Hepatocyte (in vitro differentiated cells): ENCODE results near the gene ARPC1A. TPM values are rescaled to one million over a fixed set of nuclear protein-coding genes. Genes with fewer than 3 reads are reported as not detected.

Experiments
- DNase-seq: peaks from one replicate; pipeline ENCODE4 v3.0.0-alpha.2; 2016; ENCODE audit warnings: low spot score
- H2AFZ ChIP-seq: fragments of 200-600 bp; sonication (generic); 2 replicates; pipeline ENCODE4 v1.6.0; 2016; ENCODE audit warnings: antibody characterized with exemption, mild to moderate bottlenecking
- H3K27ac ChIP-seq: fragments of 200-600 bp; sonication (generic); 2 replicates; pipeline ENCODE4 v1.5.1; 2016; ENCODE audit warnings: mild to moderate bottlenecking
- H3K27me3 ChIP-seq: fragments of 200-600 bp; sonication (generic); 2 replicates; pipeline ENCODE4 v1.6.1; 2016
- H3K36me3 ChIP-seq: fragments of 200-600 bp; sonication (generic); replicated peaks from 2 replicates; pipeline ENCODE4 v1.5.1; 2016; ENCODE audit warnings: low read depth; ENCODE audit not compliant: insufficient read depth
- H3K4me1 ChIP-seq: fragments of 200-600 bp; sonication (generic); 2 replicates; pipeline ENCODE4 v1.5.1; 2016; ENCODE audit warnings: mild to moderate bottlenecking, moderate library complexity; ENCODE audit not compliant: insufficient read depth
- H3K4me2 ChIP-seq: fragments of 200-600 bp; sonication (generic); 2 replicates; pipeline ENCODE4 v1.6.0; 2016
- H3K4me3 ChIP-seq: fragments of 200-600 bp; sonication (generic); 2 replicates; pipeline ENCODE4 v1.5.1; 2016; ENCODE audit warnings: mild to moderate bottlenecking
- H3K79me2 ChIP-seq: fragments of 200-600 bp; sonication (generic); 2 replicates; pipeline ENCODE4 v1.6.0; 2017; ENCODE audit warnings: mild to moderate bottlenecking
- H3K9me2 ChIP-seq: fragments of 200-600 bp; sonication (generic); replicated peaks from 2 replicates; pipeline ENCODE4 v1.6.0; 2017; ENCODE audit warnings: mild to moderate bottlenecking; ENCODE audit not compliant: insufficient read depth
- H3K9me3 ChIP-seq: fragments of 200-600 bp; sonication (generic); 2 replicates; pipeline ENCODE4 v1.5.1; 2016; ENCODE audit warnings: low read depth, mild to moderate bottlenecking
- H4K20me1 ChIP-seq: fragments of 200-600 bp; sonication (generic); 2 replicates; pipeline ENCODE4 v1.6.0; 2016; ENCODE audit warnings: mild to moderate bottlenecking; ENCODE audit not compliant: insufficient read depth, poor library complexity, severe bottlenecking
- EZH2 ChIP-seq: fragments of 200-600 bp; sonication (generic); IDR thresholded peaks from 2 replicates; pipeline ENCODE4 v1.6.1; 2016; ENCODE audit warnings: antibody characterized with exemption, mild to moderate bottlenecking, borderline replicate concordance
- EZH2phosphoT487 ChIP-seq: fragments of 200-600 bp; sonication (generic); IDR thresholded peaks from one replicate; pipeline ENCODE4 v1.6.1; 2018; ENCODE audit warnings: antibody characterized with exemption, mild to moderate bottlenecking, low read depth, moderate library complexity; ENCODE audit not compliant: unreplicated experiment, severe bottlenecking
- WGBS: methylation state at CpG from one replicate; pipeline ENCODE4 v1.1.6; 2016; ENCODE audit warnings: low lambda C conversion rate; ENCODE audit errors: missing lambda C conversion rate; 5-methylcytosine and 5-hydroxymethylcytosine counted together
- polyA plus RNA-seq: library from polyadenylated mRNA; unstranded; fragments of >200 nt; fragmentation: Nextera tagmentation; extraction: Ambion mirVana; gene quantifications from 2 replicates; pipeline ENCODE4 v1.2.1, GENCODE V29; 2016
- total RNA-seq: library from RNA; depleted of rRNA; stranded (reverse); fragments of >200 nt; gene quantifications from 2 replicates; pipeline ENCODE4 v1.2.3, GENCODE V29; 2014
- TF ChIP-seq, protein P1 (sequence below): fragments of 200-600 bp; sonication (generic); IDR thresholded peaks from 2 replicates; pipeline ENCODE4 v1.5.1; 2016; ENCODE audit warnings: antibody characterized with exemption, mild to moderate bottlenecking; ENCODE audit not compliant: poor library complexity

Gene ARPC1A
- total and polyA plus RNA-seq, 2 experiments from 2014 or later: 166 to 190 TPM

- Histone ChIP-seq H3K36me3 (no peaks in the 10 kb centered on the region), H3K27ac (no peak overlapping the region), H2AFZ (no peak overlapping the region), H3K4me2 (peak overlapping the region; percentile 90), H3K9me2 (no peaks in the 10 kb centered on the region), H4K20me1 (no peaks in the 10 kb centered on the region), H3K4me3 (no peak overlapping the region), H3K4me1 (peaks cover 14% of the 10 kb centered on the region), H3K9me3 (no peaks in the 10 kb centered on the region), H3K27me3 (no peaks in the 10 kb centered on the region), H3K79me2 (no peaks in the 10 kb centered on the region)
- WGBS: 85% methylated on average over 8 of the region's 8 CpGs
- no peak for DNase-seq
- no peak for TF ChIP-seq EZH2
- no peak for TF ChIP-seq EZH2phosphoT487
- TF ChIP-seq, protein P1, sequence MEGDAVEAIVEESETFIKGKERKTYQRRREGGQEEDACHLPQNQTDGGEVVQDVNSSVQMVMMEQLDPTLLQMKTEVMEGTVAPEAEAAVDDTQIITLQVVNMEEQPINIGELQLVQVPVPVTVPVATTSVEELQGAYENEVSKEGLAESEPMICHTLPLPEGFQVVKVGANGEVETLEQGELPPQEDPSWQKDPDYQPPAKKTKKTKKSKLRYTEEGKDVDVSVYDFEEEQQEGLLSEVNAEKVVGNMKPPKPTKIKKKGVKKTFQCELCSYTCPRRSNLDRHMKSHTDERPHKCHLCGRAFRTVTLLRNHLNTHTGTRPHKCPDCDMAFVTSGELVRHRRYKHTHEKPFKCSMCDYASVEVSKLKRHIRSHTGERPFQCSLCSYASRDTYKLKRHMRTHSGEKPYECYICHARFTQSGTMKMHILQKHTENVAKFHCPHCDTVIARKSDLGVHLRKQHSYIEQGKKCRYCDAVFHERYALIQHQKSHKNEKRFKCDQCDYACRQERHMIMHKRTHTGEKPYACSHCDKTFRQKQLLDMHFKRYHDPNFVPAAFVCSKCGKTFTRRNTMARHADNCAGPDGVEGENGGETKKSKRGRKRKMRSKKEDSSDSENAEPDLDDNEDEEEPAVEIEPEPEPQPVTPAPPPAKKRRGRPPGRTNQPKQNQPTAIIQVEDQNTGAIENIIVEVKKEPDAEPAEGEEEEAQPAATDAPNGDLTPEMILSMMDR: no peak
Observed at GRCh38 chr7:99392046-99392445, 66.3 kb downstream of the ARPC1A start.

- H2AFZ ChIP-seq: peak overlapping the region; percentile 77
- no peaks in the 10 kb centered on the region for H3K9me2 ChIP-seq
- peaks cover 14% of the 10 kb centered on the region for H3K4me1 ChIP-seq
- no peaks in the 10 kb centered on the region for H3K9me3 ChIP-seq
- peak overlapping the region; percentile 90 for H3K4me2 ChIP-seq
- DNase-seq: peak; percentile 89
- 5% methylated on average over 64 of the region's 68 CpGs for WGBS
- H3K27ac ChIP-seq: peak overlapping the region; percentile 65
- TF ChIP-seq EZH2phosphoT487 (no peak), EZH2 (no peak)
- TF ChIP-seq, protein P1: no peak
- no peaks in the 10 kb centered on the region for H3K79me2 ChIP-seq
- no peaks in the 10 kb centered on the region for H4K20me1 ChIP-seq
- H3K4me3 ChIP-seq: peak overlapping the region; percentile 75
- no peaks in the 10 kb centered on the region for H3K36me3 ChIP-seq
- no peaks in the 10 kb centered on the region for H3K27me3 ChIP-seq
Observed at GRCh38 chr7:99392659-99393354, 67.1 kb downstream of the ARPC1A start.

GRCh38 chr7:99393355-99394187 is 67.9 kb downstream of the ARPC1A start:
- 43% methylated on average over 25 of the region's 30 CpGs for WGBS
- DNase-seq: peak; percentile 62
- Histone ChIP-seq H3K9me2 (no peaks in the 10 kb centered on the region), H3K4me2 (peak overlapping the region; percentile 90), H3K27ac (peak overlapping the region; percentile 65), H3K27me3 (no peaks in the 10 kb centered on the region), H3K36me3 (no peaks in the 10 kb centered on the region), H3K79me2 (no peaks in the 10 kb centered on the region), H2AFZ (peak overlapping the region; percentile 77), H3K4me1 (peaks cover 14% of the 10 kb centered on the region), H4K20me1 (no peaks in the 10 kb centered on the region), H3K4me3 (peak overlapping the region; percentile 75), H3K9me3 (no peaks in the 10 kb centered on the region)
- TF ChIP-seq EZH2phosphoT487 (no peak), EZH2 (no peak)

- H3K36me3 ChIP-seq: no peaks in the 10 kb centered on the region
- H3K4me3 ChIP-seq: no peak overlapping the region
- WGBS: 88% methylated on average over 4 of the region's 4 CpGs
Observed at GRCh38 chr7:99394188-99394502, 68.4 kb downstream of the ARPC1A start.

More at GRCh38 chr7:99394188-99394502, 68.4 kb downstream of the ARPC1A start:
- Histone ChIP-seq H2AFZ (no peak overlapping the region), H3K9me2 (no peaks in the 10 kb centered on the region), H3K27ac (no peak overlapping the region), H3K4me2 (no peak overlapping the region), H3K4me1 (peaks cover 14% of the 10 kb centered on the region), H3K27me3 (no peaks in the 10 kb centered on the region), H3K79me2 (no peaks in the 10 kb centered on the region), H4K20me1 (no peaks in the 10 kb centered on the region), H3K9me3 (no peaks in the 10 kb centered on the region)
- TF ChIP-seq EZH2 (no peak), EZH2phosphoT487 (no peak)
- TF ChIP-seq, protein P1: no peak
- no peak for DNase-seq
